Upper lobe of left lung (tissue), 6 donors: Measurements from ENCODE around the gene TLE4. TPM values are rescaled to one million over a fixed set of nuclear protein-coding genes. Genes with fewer than 3 reads are reported as not detected.
A peak's percentile ranks its signal among the peaks of the same experiment; 100 is the strongest.

Experiments used
- ATAC-seq, 2 donors: fragments of 200-7000 bp; cut with Tn5 transposase; one replicate each; pipeline ENCODE4 v1.9.1; 2022; ENCODE audit warnings: mild to moderate bottlenecking in 2 of 2, moderate library complexity in 2 of 2; ENCODE audit not compliant: low FRiP score in 2 of 2
- DNase-seq, 2 donors: peaks; one replicate each; pipeline ENCODE4 v3.0.0-alpha.2; 2019 to 2020
- H3K27ac ChIP-seq, 4 donors: fragments of 200-600 bp; sonication (generic); one replicate each; pipeline ENCODE4 v1.5.1; 2016 to 2019
- H3K27me3 ChIP-seq, 4 donors: fragments of 200-600 bp; sonication (generic); one replicate each; pipeline ENCODE4 v1.5.1; 2017 to 2019
- H3K36me3 ChIP-seq, 4 donors: fragments of 200-600 bp; sonication (generic); one replicate each; pipeline ENCODE4 v1.5.1; 2016 to 2019
- H3K4me1 ChIP-seq, 4 donors: fragments of 200-600 bp; sonication (generic); one replicate each; pipeline ENCODE4 v1.5.1; 2018 to 2019
- H3K4me3 ChIP-seq, 4 donors: fragments of 200-600 bp; sonication (generic); one replicate each; pipeline ENCODE4 v1.5.1; 2017 to 2019; ENCODE audit warnings: mild to moderate bottlenecking in 2 of 4, moderate library complexity in 1 of 4
- H3K9me3 ChIP-seq, 4 donors: fragments of 200-600 bp; sonication (generic); one replicate each; pipeline ENCODE4 v1.5.1; 2018 to 2019
- CTCF ChIP-seq, 6 experiments: fragments of 450-650 bp in 4 of 6; fragments of 200-600 bp in 2 of 6; sonication (generic) in 2 of 6; IDR thresholded peaks; one replicate each; pipeline ENCODE4 v1.5.1; 2016 to 2019; ENCODE audit warnings: antibody characterized with exemption in 6 of 6
- EP300 ChIP-seq, 4 donors: sonication (generic); formaldehyde crosslinking; IDR thresholded peaks; one replicate each; pipeline ENCODE4 v1.5.1; 2017; ENCODE audit warnings: antibody characterized with exemption in 4 of 4, control low read depth in 2 of 4
- POLR2A ChIP-seq, 4 donors: fragments of 450-650 bp; IDR thresholded peaks; one replicate each; pipeline ENCODE4 v1.5.1; 2016 to 2017; ENCODE audit warnings: antibody characterized with exemption in 4 of 4, mild to moderate bottlenecking in 2 of 4
- POLR2AphosphoS5 ChIP-seq, 2 donors: sonication (generic); formaldehyde crosslinking; IDR thresholded peaks; one replicate each; pipeline ENCODE4 v1.5.1; 2017; ENCODE audit warnings: antibody characterized with exemption in 2 of 2
- WGBS, 2 donors: methylation state at CpG; one replicate each; pipeline ENCODE4 v1.1.5; 2017 to 2018; 5-methylcytosine and 5-hydroxymethylcytosine counted together
- total RNA-seq, 6 donors: library from RNA; depleted of rRNA in 4 of 6; stranded (reverse); fragments of >200 nt in 4 of 6; gene quantifications; one replicate each; pipeline versions ENCODE4 v1.1.0 to v1.2.1, GENCODE V29; 2016 to 2021
- donor health status: DM: no; HTN: no; CAD: no; lungs with moderate emphysema.
- donor health status: DM: no; HTN: yes; CAD: no; lungs with severe emphysema.

The TLE4 gene
- total RNA-seq = 100 to 1,000 TPM in 1 of 6 donors, 10 to 100 TPM in 5; 37.7 to 152 (median 46.7) TPM

GRCh38 chr9:79571309-79572031 is at the start of gene TLE4:
TSS of gene TLE4 (plus strand) at chr9:79571965. CDS start at chr9:79572791, 826 bp downstream.
- ATAC-seq (peak; percentile 96 to 99), DNase-seq (peak; percentile 99 to 100)
- peak within 1 kb of the TSS; percentile 68 to 98 (median 87) for H3K4me3 ChIP-seq
- TF ChIP-seq POLR2AphosphoS5 (IDR thresholded peaks at IDR 0.05) = peak; percentile 77 to 97
- no peak for TF ChIP-seq EP300 (IDR thresholded peaks at IDR 0.05)
- TF ChIP-seq POLR2A (IDR thresholded peaks at IDR 0.05) = peak; percentile 29 to 97 (median 92)
- no peaks in the 10 kb centered on the region for H3K9me3 ChIP-seq
- no peaks in the 10 kb centered on the region for H3K27me3 ChIP-seq
- no peaks in the 10 kb centered on the region for H3K36me3 ChIP-seq
- H3K4me1 ChIP-seq = peaks cover 19 to 36% (median 23%) of the 10 kb centered on the region in 4 donors
- H3K27ac ChIP-seq = peak within 1 kb of the TSS; percentile 93 to 97 (median 95)
- 0 to 1% methylated on average over 18 to 43 of the region's 48 CpGs for WGBS, 2 donors

GRCh38 chr9:79522793-79523192 is 49.0 kb upstream of the TLE4 start:
- Histone ChIP-seq H3K27me3 (no peaks in the 10 kb centered on the region), H3K36me3 (no peaks in the 10 kb centered on the region), H3K4me1 (no peaks in the 10 kb centered on the region), H3K9me3 (no peaks in the 10 kb centered on the region), H3K27ac (no peak overlapping the region), H3K4me3 (no peak overlapping the region)
- TF ChIP-seq POLR2AphosphoS5 (IDR thresholded peaks at IDR 0.05) = no peak
- no peak for TF ChIP-seq EP300 (IDR thresholded peaks at IDR 0.05)
- TF ChIP-seq POLR2A (IDR thresholded peaks at IDR 0.05) = no peak
- no peak for TF ChIP-seq CTCF (IDR thresholded peaks at IDR 0.05)
- WGBS, 2 donors = 87 to 90% methylated on average over 4 of the region's 4 CpGs
- DNase-seq (no peak), ATAC-seq (no peak)

- no peak for DNase-seq
- TF ChIP-seq EP300 (IDR thresholded peaks at IDR 0.05) (no peak), POLR2AphosphoS5 (IDR thresholded peaks at IDR 0.05) (no peak), POLR2A (IDR thresholded peaks at IDR 0.05) (no peak), CTCF (IDR thresholded peaks at IDR 0.05) (no peak)
- Histone ChIP-seq H3K27me3 (no peaks in the 10 kb centered on the region), H3K4me1 (no peaks in the 10 kb centered on the region), H3K4me3 (no peak overlapping the region), H3K9me3 (no peaks in the 10 kb centered on the region), H3K36me3 (no peaks in the 10 kb centered on the region), H3K27ac (no peak overlapping the region)
- no peak for ATAC-seq
Observed at GRCh38 chr9:79524266-79524665, 47.5 kb upstream of the TLE4 start.

GRCh38 chr9:79526149-79526672 is 45.6 kb upstream of the TLE4 start:
- no peak for DNase-seq
- no peak overlapping the region for H3K27ac ChIP-seq
- no peaks in the 10 kb centered on the region for H3K27me3 ChIP-seq
- H3K4me3 ChIP-seq = no peak overlapping the region
- no peaks in the 10 kb centered on the region for H3K9me3 ChIP-seq
- WGBS, 2 donors = 76 to 94% methylated on average over 1 of the region's 1 CpG
- H3K4me1 ChIP-seq = no peaks in the 10 kb centered on the region
- TF ChIP-seq EP300 (IDR thresholded peaks at IDR 0.05) (no peak), POLR2A (IDR thresholded peaks at IDR 0.05) (no peak), CTCF (IDR thresholded peaks at IDR 0.05) (no peak), POLR2AphosphoS5 (IDR thresholded peaks at IDR 0.05) (no peak)
- H3K36me3 ChIP-seq = no peaks in the 10 kb centered on the region
- no peak for ATAC-seq

- H3K27me3 ChIP-seq = no peaks in the 10 kb centered on the region
- no peaks in the 10 kb centered on the region for H3K36me3 ChIP-seq
- ATAC-seq (no peak), DNase-seq (no peak)
- TF ChIP-seq POLR2A (IDR thresholded peaks at IDR 0.05) (no peak), CTCF (IDR thresholded peaks at IDR 0.05) (no peak), EP300 (IDR thresholded peaks at IDR 0.05) (no peak), POLR2AphosphoS5 (IDR thresholded peaks at IDR 0.05) (no peak)
- 86 to 95% methylated on average over 1 of the region's 1 CpG for WGBS, 2 donors
- no peak overlapping the region for H3K27ac ChIP-seq
- no peaks in the 10 kb centered on the region for H3K4me1 ChIP-seq
- H3K9me3 ChIP-seq = no peaks in the 10 kb centered on the region
- H3K4me3 ChIP-seq = no peak overlapping the region
Observed at GRCh38 chr9:79535534-79535933, 36.2 kb upstream of the TLE4 start.
